Smooth muscle cell of the pulmonary artery (primary cell): Measurements from ENCODE around the gene RAB40B. TPM values are rescaled to one million over a fixed set of nuclear protein-coding genes. Genes with fewer than 3 reads are reported as not detected.

ENCODE experiments used
- total RNA-seq: library from RNA; depleted of rRNA; stranded (reverse); fragments of >200 nt; gene quantifications from 2 replicates; pipeline ENCODE4 v1.2.3, GENCODE V29; 2014

Gene RAB40B, protein sequence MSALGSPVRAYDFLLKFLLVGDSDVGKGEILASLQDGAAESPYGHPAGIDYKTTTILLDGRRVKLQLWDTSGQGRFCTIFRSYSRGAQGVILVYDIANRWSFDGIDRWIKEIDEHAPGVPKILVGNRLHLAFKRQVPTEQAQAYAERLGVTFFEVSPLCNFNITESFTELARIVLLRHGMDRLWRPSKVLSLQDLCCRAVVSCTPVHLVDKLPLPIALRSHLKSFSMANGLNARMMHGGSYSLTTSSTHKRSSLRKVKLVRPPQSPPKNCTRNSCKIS
- total RNA-seq, result 9.3 and 9.5 TPM in 2 replicates

DNA sequence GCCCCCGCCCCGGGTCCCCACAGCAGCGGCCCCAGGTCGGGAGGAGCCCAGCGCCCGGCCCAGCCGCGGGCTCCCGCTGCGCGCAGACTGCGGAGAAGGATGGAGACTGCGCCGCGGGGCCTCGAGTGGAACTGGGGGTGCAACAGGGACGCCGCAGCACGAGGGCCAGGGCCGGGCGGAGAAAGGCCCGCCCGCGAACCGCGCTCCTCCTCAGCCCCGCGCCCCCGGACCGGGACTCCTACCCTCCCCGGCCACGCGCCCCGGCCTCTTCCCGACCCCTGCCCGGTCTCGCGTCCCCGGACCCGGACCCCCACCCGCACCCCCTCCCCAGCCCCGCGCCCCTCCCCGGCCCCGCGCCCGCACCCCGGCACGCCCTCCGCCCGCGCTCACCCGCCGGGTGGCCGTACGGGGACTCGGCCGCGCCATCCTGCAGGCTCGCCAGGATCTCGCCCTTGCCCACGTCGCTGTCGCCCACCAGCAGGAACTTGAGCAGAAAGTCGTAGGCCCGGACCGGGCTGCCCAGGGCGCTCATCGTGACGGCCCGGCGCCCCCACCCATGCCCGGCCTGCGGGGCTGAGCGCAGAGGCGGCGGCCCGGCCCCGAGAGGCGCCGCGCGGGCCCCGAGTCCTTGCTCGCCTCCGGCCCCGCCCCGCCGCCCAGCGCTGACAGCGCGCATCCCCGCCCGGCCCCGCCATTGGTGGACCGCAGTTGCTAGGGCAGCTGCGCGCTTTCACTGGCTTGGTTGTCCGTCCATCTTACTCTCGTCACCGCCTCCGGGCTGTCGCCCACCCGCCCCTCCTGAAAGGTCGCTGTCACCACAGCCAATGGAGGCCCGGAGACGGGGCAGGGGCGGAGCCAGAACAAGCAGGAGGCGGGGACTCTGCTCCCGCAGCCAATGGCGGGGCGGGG is at the start of gene RAB40B:
Gene RAB40B (minus strand): TSS at position 634 of the 909 bp plus-strand sequence. CDS start 102 bp downstream, at position 532.

DNA sequence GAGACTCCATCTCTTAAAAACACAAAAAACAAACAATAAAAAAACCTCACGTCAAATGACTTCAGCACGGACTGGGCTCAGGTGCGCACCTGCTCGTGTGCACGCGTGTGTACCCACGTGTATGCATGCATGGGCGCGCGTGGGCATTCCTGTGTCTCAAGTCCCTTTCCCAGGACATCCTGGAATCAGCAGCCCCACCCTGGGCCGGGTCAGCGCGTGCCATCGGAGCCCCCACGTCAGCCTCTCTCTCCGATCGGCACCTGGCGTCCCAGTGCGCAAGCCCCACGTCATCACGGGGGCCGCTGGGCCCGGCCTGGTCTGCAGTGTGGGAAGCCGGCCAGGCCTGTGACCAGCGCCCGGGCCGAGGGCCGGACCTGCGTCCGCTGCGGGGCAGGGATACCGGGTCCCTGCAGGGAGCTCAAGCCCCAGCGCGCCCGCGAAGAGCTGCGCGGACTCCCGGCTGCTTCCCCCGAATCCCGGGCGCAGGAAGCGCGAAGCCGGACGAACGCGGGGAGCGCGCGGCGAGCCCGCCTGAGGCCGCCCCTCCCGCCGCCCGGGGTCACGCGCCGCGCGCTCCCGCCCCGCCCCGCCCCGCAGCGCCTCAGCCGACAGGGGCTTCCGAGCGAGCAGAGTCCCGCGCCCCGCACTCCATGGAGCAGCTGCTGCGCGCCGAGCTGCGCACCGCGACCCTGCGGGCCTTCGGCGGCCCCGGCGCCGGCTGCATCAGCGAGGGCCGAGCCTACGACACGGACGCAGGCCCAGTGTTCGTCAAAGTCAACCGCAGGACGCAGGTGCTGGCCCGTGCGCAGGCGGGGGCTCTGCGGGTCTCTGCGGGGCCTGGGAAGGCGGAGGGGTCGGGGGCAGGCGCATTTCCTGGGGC is 36.7 kb upstream of the RAB40B start, which contains the start of gene FN3K:
Gene FN3K (plus strand): TSS at position 629 of the 880 bp plus-strand sequence. CDS start 22 bp downstream, at position 651.

DNA sequence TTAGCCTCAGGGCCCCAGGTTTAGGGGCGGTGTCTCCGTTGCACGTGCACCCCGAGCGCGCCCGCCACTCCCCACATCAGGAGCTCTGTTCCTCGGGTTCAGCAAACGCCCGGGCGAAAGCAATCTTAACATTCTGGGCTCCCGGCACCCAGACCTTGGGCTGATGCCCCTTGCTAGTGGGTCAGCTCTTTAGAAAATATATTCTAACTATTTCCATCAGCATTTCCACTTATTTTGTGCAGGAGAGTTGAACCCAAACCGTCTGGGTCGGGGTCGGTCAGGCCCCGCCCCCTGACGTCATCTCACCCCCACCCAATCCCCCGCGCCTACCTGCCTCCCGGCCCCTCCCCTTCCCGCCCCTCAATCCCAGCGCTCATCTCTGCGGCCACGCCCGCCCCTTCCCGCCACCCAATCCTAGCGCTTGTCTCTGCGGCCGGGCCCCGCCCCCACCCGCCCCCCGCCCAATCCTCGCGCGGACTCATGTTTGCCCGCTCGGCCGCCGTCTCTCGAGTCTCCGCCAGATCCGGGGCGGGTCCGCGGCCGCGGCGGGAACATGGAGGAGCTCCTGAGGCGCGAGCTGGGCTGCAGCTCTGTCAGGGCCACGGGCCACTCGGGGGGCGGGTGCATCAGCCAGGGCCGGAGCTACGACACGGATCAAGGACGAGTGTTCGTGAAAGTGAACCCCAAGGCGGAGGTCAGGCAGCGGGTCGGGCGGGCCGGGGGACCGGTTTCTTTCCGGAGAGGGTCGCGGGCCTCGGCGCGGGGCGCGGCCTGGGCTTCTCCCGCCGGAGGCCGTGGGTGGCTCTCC is 17.9 kb upstream of the RAB40B start, which contains the start of gene FN3KRP:
Gene FN3KRP (plus strand): TSS at position 504 of the 808 bp plus-strand sequence. CDS start 50 bp downstream, at position 554.

DNA sequence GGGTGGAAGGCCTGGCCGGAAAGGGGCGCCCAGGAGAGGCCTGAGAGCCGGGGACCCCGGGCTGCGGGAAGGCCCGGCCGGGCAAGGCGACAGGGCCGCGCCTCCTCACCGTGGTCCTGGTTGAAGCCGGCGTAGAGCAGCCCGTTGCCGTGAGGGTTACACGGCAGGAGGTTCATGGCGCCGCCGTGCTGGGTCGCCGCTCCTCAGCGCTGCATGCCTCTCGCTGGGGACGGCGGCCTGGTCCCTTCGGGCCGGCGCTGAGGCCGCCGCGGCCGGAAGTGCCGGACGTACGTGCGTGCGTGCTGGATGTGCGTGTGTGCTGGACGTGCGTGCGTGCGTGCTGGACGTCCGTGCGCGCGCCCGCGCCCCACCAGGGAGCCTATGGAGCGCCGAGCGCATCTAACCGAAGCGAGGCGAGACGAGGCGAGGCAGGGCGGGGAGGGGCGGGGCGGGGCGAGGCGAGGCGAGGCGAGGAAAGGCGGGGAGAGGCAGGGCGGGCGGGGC is 50.3 kb downstream of the RAB40B start, which contains the start of gene WDR45B:
Gene WDR45B (minus strand): TSS at position 280 of the 504 bp plus-strand sequence. CDS start 104 bp downstream, at position 176.

Other genes with a start within 250 kb of the RAB40B start
- gene CYBC1, start 247.9 kb downstream of the RAB40B start, total RNA-seq, result 71.9 and 77.3 TPM in 2 replicates
- 32.8 and 42.6 TPM in 2 replicates for gene NARF, start 240.0 kb downstream of the RAB40B start, total RNA-seq
- 27.5 and 40.9 TPM in 2 replicates for gene FOXK2, start 179.0 kb downstream of the RAB40B start, total RNA-seq
- 72.4 and 76.8 TPM in 2 replicates for gene WDR45B, start 50.3 kb downstream of the RAB40B start, total RNA-seq
- gene FN3KRP, start 18.0 kb upstream of the RAB40B start, total RNA-seq, result 15.1 and 16.5 TPM in 2 replicates
- gene FN3K, start 36.9 kb upstream of the RAB40B start, total RNA-seq, result 7.6 and 14.3 TPM in 2 replicates
- 42.7 and 51.1 TPM in 2 replicates for gene TBCD, start 53.4 kb upstream of the RAB40B start, total RNA-seq
- gene ZNF750, start 141.3 kb upstream of the RAB40B start, total RNA-seq, result not detected in 2 replicates